NT2/D1 (cell line): ENCODE results near the gene TAF8.

Experiments
- DNase-seq: peaks from one replicate; pipeline ENCODE4 v3.0.0-alpha.2; 2011; ENCODE audit warnings: low read depth, low spot score
- H3K27me3 ChIP-seq: 2 replicates; pipeline ENCODE4 v1.6.0; 2011; ENCODE audit warnings: mild to moderate bottlenecking; ENCODE audit not compliant: insufficient read length, insufficient read depth
- H3K36me3 ChIP-seq: 2 replicates; pipeline ENCODE4 v1.6.1; 2011; ENCODE audit warnings: mild to moderate bottlenecking, low read length, mixed read lengths; ENCODE audit not compliant: insufficient read depth, insufficient read length
- H3K4me1 ChIP-seq: 2 replicates; pipeline ENCODE4 v1.5.1; 2011; ENCODE audit not compliant: insufficient read depth, insufficient read length
- H3K4me3 ChIP-seq: 2 replicates; pipeline ENCODE4 v1.5.1; 2011; ENCODE audit warnings: low read depth; ENCODE audit not compliant: insufficient read length
- H3K9ac ChIP-seq: 2 replicates; pipeline ENCODE4 v1.6.0; 2011; ENCODE audit warnings: low read depth; ENCODE audit not compliant: insufficient read length
- H3K9me3 ChIP-seq: 2 replicates; pipeline ENCODE4 v1.5.1; 2011; ENCODE audit warnings: mild to moderate bottlenecking, low read length; ENCODE audit not compliant: insufficient read depth
- SUZ12 ChIP-seq: IDR thresholded peaks from 2 replicates; pipeline ENCODE4 v1.6.1; 2011; ENCODE audit not compliant: insufficient read length, insufficient read depth; ENCODE audit errors: extremely low read depth
- YY1 ChIP-seq: IDR thresholded peaks from 2 replicates; pipeline ENCODE4 v1.6.1; 2011; ENCODE audit not compliant: insufficient read length, insufficient read depth
- ZNF274 ChIP-seq: IDR thresholded peaks from 2 replicates; pipeline ENCODE4 v1.6.1; 2011; ENCODE audit warnings: mild to moderate bottlenecking, low read depth, low read length

TAF8 gene

DNA sequence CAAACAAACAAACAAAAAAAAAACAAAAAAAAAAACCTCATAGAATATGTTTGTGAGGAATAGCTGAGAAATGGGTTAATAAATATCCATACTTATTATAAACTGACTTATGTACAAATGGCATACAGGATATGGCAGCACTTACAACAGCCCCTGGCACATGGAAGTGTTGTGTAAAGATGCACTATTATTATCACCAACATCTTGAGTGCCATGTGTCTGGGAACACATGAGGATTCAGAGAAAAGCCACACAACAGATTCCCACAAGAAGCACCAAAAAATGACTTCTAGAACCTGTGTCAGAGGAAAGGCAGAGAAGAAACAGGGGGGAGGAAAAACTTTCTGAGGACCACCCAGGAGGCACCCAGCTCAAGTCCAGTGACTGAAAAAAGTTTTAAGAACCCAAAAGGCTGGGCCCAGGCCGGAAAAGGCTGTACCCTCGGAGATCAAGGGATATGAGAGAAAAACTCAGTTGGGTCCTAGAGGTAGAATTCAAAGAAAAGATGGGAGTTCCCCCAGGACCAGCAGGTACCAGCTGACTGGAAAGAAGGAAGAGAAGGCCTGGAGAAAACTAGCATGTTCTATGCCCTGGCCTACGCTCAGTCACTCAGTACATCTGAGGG, 9.4 kb upstream of the TAF8 start:
- H3K36me3 ChIP-seq = no peaks in the 10 kb centered on the region
- TF ChIP-seq SUZ12 = no peak
- no peak for TF ChIP-seq YY1
- no peak for TF ChIP-seq ZNF274
- no peaks in the 10 kb centered on the region for H3K9me3 ChIP-seq
- H3K4me1 ChIP-seq = peaks cover 5% of the 10 kb centered on the region
- peaks cover 21% of the 10 kb centered on the region for H3K27me3 ChIP-seq
- H3K4me3 ChIP-seq = no peak overlapping the region
- DNase-seq = no peak
- H3K9ac ChIP-seq = peak overlapping the region; percentile 21

- TF ChIP-seq YY1 (no peak), ZNF274 (no peak), SUZ12 (no peak)
- H3K36me3 ChIP-seq = no peaks in the 10 kb centered on the region
- H3K4me3 ChIP-seq = no peak overlapping the region
- H3K9ac ChIP-seq = peak overlapping the region; percentile 21
- DNase-seq = no peak
- no peaks in the 10 kb centered on the region for H3K9me3 ChIP-seq
- H3K4me1 ChIP-seq = peaks cover 5% of the 10 kb centered on the region
- H3K27me3 ChIP-seq = peaks cover 27% of the 10 kb centered on the region
Observed at GRCh38 chr6:42041481-42042053, 8.8 kb upstream of the TAF8 start.

DNA sequence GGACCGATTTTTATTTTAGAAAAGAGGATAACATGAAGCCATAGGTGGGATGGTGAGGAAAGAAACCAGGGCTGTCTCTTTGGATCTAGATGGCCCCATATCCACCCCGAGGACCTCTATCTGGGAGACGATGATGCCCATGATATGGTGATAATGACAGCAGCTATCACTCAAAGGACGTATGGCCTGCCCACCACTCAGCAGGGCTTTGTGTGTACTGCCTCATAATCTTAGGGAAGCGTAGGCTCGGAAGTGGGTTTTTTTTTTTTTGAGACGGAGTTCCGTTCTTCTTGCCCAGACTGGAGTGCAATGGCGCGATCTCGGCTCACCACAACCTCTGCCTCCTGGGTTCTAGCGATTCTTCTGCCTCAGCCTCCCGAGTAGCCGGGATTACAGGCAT, 8.2 kb upstream of the TAF8 start:
- no peaks in the 10 kb centered on the region for H3K36me3 ChIP-seq
- TF ChIP-seq ZNF274 (no peak), YY1 (no peak), SUZ12 (no peak)
- H3K9ac ChIP-seq = no peak overlapping the region
- no peak overlapping the region for H3K4me3 ChIP-seq
- peaks cover 33% of the 10 kb centered on the region for H3K27me3 ChIP-seq
- peaks cover 5% of the 10 kb centered on the region for H3K4me1 ChIP-seq
- no peaks in the 10 kb centered on the region for H3K9me3 ChIP-seq
- DNase-seq = no peak

DNA sequence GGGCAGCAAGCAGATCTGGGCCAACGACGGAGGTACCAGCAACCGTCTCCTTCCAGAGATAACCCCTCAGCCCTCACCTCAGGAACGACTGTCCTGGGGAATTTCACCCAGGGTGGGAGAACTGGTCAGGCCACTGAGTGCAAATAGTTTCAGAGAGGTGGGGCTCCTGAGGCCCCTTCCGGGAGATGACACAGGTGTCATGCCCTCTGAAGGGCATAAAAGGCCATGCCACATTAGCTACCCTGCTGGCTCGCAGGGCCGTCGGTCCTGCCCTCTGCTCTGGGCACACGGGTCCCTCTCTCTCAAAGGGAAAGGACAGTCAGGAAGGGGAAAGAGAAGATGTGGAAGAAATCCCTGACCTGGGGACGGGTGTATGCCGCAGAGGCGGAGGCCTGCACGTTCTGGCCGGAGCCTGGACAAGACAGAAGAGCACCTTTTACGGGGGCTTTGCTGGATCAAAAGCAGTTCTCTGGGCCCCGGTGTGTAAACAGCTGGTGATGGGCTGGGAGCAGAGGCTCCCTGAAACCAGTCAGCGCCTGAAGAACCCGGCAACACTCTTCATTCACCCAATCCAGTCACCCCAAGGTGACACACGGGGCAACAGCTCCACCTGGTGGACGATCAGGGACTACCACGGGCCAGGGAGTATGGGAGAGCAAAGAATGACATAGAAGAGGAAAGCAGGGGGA, 6.4 kb upstream of the TAF8 start:
- peak; percentile 57 for DNase-seq
- Histone ChIP-seq H3K4me3 (no peak overlapping the region), H3K27me3 (peaks cover 51% of the 10 kb centered on the region), H3K9me3 (no peaks in the 10 kb centered on the region), H3K4me1 (peaks cover 12% of the 10 kb centered on the region), H3K9ac (no peak overlapping the region), H3K36me3 (no peaks in the 10 kb centered on the region)
- no peak for TF ChIP-seq SUZ12
- no peak for TF ChIP-seq ZNF274
- TF ChIP-seq YY1 = no peak

DNA sequence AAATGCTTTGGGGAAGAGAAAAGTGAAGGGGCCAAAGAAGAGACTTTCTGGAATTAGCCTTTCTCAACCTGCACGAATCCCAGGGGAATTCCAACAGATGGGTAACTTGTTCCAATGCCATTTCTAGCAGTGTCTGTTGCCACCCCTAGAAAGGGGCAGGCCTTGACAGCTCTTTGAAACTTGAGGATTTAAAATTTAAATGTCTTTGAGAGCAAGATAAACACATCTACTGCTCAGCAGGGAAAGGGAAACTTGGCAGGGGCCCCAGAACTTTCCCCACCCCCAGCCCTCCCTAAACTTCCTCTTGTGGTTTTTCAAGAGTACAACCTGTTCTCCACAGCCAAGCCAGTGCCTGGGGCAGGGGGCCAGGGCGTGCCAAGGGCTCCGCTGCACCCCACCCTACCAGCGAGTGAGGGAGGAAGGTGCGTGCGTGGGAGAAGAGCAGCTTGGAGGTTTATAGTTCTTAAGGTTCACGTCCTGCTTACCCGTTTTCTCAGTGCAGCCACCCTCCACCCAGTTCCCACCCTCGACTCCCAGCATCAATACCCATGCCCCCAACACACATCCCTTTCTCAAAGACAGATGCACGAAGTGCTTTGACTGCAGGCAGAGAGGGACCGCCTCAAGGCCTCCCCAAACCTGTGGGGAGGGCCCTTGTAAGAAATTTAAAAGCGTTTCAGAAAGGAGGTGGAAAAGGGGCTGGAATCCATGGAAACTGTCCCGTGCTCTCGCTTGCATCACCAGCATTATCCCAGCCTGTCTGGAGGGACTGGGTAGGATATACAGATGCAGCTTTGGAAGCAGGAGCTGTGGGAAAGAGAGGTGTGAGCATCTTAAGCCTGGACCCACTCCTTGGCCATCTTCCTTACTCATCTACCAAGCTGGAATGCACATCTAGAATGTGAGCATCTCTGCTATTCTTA, 4.5 kb upstream of the TAF8 start:
- Histone ChIP-seq H3K9ac (peak overlapping the region; percentile 36), H3K4me3 (no peak overlapping the region), H3K27me3 (peaks cover 62% of the 10 kb centered on the region), H3K4me1 (peaks cover 12% of the 10 kb centered on the region), H3K36me3 (no peaks in the 10 kb centered on the region), H3K9me3 (no peaks in the 10 kb centered on the region)
- TF ChIP-seq YY1 = no peak
- DNase-seq = peak; percentile 54

DNA sequence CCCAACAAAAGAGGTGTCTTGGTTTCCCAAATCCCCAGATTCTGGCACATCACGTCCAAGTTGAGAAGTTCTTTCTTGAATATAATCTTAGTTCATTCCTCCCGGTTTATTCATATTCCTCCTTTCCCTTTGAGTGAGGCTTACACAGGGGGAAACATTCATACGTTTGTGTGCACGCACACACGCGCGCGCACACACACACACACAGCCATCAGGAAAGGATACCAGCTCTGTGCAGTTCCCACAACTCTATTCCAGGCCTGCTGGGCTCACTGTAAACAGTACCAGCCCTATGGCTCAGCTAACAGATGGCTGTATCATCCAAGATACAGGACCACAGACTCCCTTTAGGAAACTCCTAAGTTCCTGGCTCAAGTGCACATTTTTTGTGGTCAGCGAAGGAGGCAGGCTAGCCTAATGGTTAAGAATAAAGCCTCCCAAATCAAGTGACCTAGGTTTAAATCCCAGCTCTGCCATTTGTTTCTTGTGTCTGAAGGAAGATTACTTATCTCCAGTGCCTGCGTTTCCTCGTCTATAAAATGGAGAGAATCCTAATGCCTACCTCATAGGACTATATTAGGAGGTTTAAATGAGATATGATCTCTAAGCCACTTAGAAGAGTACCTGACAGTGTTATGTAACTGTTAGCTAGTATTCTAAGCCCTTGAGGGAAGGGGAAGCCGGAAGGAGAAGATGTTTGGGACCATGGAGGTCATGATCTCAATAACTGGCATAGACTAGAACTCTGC, 3.7 kb upstream of the TAF8 start:
- Histone ChIP-seq H3K27me3 (peaks cover 62% of the 10 kb centered on the region), H3K9ac (peak overlapping the region; percentile 36), H3K36me3 (peaks cover 2% of the 10 kb centered on the region), H3K4me1 (peaks cover 9% of the 10 kb centered on the region), H3K9me3 (no peaks in the 10 kb centered on the region), H3K4me3 (no peak overlapping the region)
- DNase-seq = no peak
- no peak for TF ChIP-seq YY1
- no peak for TF ChIP-seq SUZ12
- no peak for TF ChIP-seq ZNF274

DNA sequence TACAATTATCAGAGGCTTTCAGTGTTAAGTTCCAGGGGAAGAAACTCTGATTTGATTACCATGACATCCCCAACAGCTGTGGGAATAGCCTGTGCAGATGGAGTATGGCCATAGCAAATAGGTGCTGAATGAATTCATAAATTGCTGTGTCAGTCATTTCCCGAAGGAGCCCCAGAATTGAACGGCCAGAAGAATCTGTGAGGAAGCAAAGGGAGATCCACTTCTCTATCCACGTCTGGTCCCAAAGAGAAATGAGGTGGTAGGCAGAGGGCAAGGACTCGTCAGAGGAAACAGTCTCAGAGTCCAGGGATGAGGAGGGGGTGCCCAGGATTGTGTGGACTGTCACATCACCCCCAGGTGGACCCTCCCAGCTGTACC, 3.1 kb upstream of the TAF8 start:
- Histone ChIP-seq H3K27me3 (peaks cover 62% of the 10 kb centered on the region), H3K4me1 (peaks cover 9% of the 10 kb centered on the region), H3K9ac (no peak overlapping the region), H3K4me3 (no peak overlapping the region), H3K9me3 (no peaks in the 10 kb centered on the region), H3K36me3 (peaks cover 7% of the 10 kb centered on the region)
- TF ChIP-seq YY1 (no peak), ZNF274 (no peak), SUZ12 (no peak)
- DNase-seq = no peak
